GM19351 (cell line): ENCODE data around the gene SNX18.
"Not testable (repeated sequence)": the region's sequence is repeated elsewhere in the genome, so short reads cannot be mapped to it uniquely, and the experiment has no call there.

Experiments used
- ATAC-seq: cut with Tn5 transposase; IDR thresholded peaks from one replicate; pipeline ENCODE4 v1.9.1; 2021; ENCODE audit warnings: mild to moderate bottlenecking, moderate library complexity; ENCODE audit not compliant: unreplicated experiment

The SNX18 gene

GRCh38 chr5:54518818-54519508 is 1.4 kb downstream of the SNX18 start:
- no peak for ATAC-seq

GRCh38 chr5:54519509-54519876 is 1.9 kb downstream of the SNX18 start:
- no peak for ATAC-seq

- ATAC-seq = no peak
These were observed 2.9 kb downstream of the SNX18 start for GRCh38 chr5:54520438-54520846.

GRCh38 chr5:54520940-54521339 is 3.4 kb downstream of the SNX18 start:
- no peak for ATAC-seq

- ATAC-seq = no peak
These were observed 4.4 kb downstream of the SNX18 start for GRCh38 chr5:54521856-54522479.

- ATAC-seq = no peak
These were observed 6.0 kb downstream of the SNX18 start for GRCh38 chr5:54523534-54523933.

- ATAC-seq = no peak
These were observed 6.5 kb downstream of the SNX18 start for GRCh38 chr5:54524082-54524481.

- ATAC-seq = no peak
These were observed 7.1 kb downstream of the SNX18 start for GRCh38 chr5:54524704-54525103.

GRCh38 chr5:54525261-54525660 is 7.7 kb downstream of the SNX18 start:
- ATAC-seq = no peak

- no peak for ATAC-seq
These were observed 8.1 kb downstream of the SNX18 start for GRCh38 chr5:54525692-54526091.

- no peak for ATAC-seq
These were observed 9.2 kb downstream of the SNX18 start for GRCh38 chr5:54526604-54527288.

- ATAC-seq = no peak
These were observed 11.2 kb downstream of the SNX18 start for GRCh38 chr5:54528633-54529209.

- ATAC-seq = no peak
These were observed 12.0 kb downstream of the SNX18 start for GRCh38 chr5:54529565-54529964.

GRCh38 chr5:54531546-54531945 is 14.0 kb downstream of the SNX18 start:
- ATAC-seq = no peak

- no peak for ATAC-seq
These were observed 16.1 kb downstream of the SNX18 start for GRCh38 chr5:54533541-54534190.

- ATAC-seq = no peak
These were observed 16.8 kb downstream of the SNX18 start for GRCh38 chr5:54534191-54535004.

GRCh38 chr5:54535149-54535844 is 17.7 kb downstream of the SNX18 start:
- no peak for ATAC-seq

GRCh38 chr5:54536375-54536774 is 18.8 kb downstream of the SNX18 start:
- not testable (repeated sequence) for ATAC-seq

GRCh38 chr5:54536861-54537260 is 19.3 kb downstream of the SNX18 start:
- ATAC-seq = not testable (repeated sequence)

GRCh38 chr5:54537725-54538124 is 20.2 kb downstream of the SNX18 start:
- ATAC-seq = no peak
